Measurements from ENCODE around the gene CTNND2.

GRCh38 chr5:11504065-11504885, 400.0 kb downstream of the CTNND2 start:
- TF ChIP-seq POLR2A (IDR thresholded peaks at IDR 0.05): no peak
- no peak for TF ChIP-seq CTCF (IDR thresholded peaks at IDR 0.05 in 4 of 5, conservative IDR thresholded peaks at IDR 0.05 in 1 of 5)
